GM12872 (cell line): Measurements from ENCODE around the gene RARS1.

ENCODE experiments used
- CTCF ChIP-seq: IDR thresholded peaks from 3 replicates; pipeline ENCODE4 v1.5.1; 2011; ENCODE audit warnings: low read depth, mild to moderate bottlenecking, low read length, moderate library complexity; ENCODE audit not compliant: insufficient read depth

RARS1 gene

GRCh38 chr5:168568738-168569137 is 82.5 kb downstream of the RARS1 start:
- TF ChIP-seq CTCF, result no peak
